Stimulated activated CD8-positive, alpha-beta memory T cell treated with anti-CD3 and anti-CD28 coated beads, Interleukin-4, amount 100 ng/mL, for 24 hours (primary cell): ENCODE results near the gene FNDC10.
"Not testable (repeated sequence)": the region's sequence is repeated elsewhere in the genome, so short reads cannot be mapped to it uniquely, and the experiment has no call there.

ENCODE experiments used
- DNase-seq: peaks from one replicate; pipeline ENCODE4 v3.0.0-alpha.2; 2020; ENCODE audit warnings: low read depth

Gene FNDC10

GRCh38 chr1:1567152-1567875, 32.6 kb downstream of the FNDC10 start:
- DNase-seq = no peak

- no peak for DNase-seq
Measured at GRCh38 chr1:1565340-1565739, 34.6 kb downstream of the FNDC10 start.

- no peak for DNase-seq
Measured at GRCh38 chr1:1564268-1564667, 35.7 kb downstream of the FNDC10 start.

GRCh38 chr1:1563688-1564087, 36.2 kb downstream of the FNDC10 start:
- no peak for DNase-seq

- no peak for DNase-seq
Measured at GRCh38 chr1:1562556-1563195, 37.3 kb downstream of the FNDC10 start.

- DNase-seq = no peak
Measured at GRCh38 chr1:1561801-1562470, 38.0 kb downstream of the FNDC10 start.

- DNase-seq = no peak
Measured at GRCh38 chr1:1560178-1560577, 39.8 kb downstream of the FNDC10 start.

GRCh38 chr1:1559066-1559465, 40.9 kb downstream of the FNDC10 start:
- DNase-seq = no peak

- DNase-seq = no peak
Measured at GRCh38 chr1:1558591-1558990, 41.3 kb downstream of the FNDC10 start.

GRCh38 chr1:1557688-1558087, 42.2 kb downstream of the FNDC10 start:
- DNase-seq = not testable (repeated sequence)

GRCh38 chr1:1556961-1557360, 43.0 kb downstream of the FNDC10 start:
- not testable (repeated sequence) for DNase-seq

GRCh38 chr1:1556505-1556904, 43.4 kb downstream of the FNDC10 start:
- no peak for DNase-seq

- no peak for DNase-seq
Measured at GRCh38 chr1:1554926-1555915, 44.7 kb downstream of the FNDC10 start.

GRCh38 chr1:1554550-1554925, 45.4 kb downstream of the FNDC10 start:
- DNase-seq = no peak

- no peak for DNase-seq
Measured at GRCh38 chr1:1553821-1554494, 46.0 kb downstream of the FNDC10 start.

- no peak for DNase-seq
Measured at GRCh38 chr1:1552263-1552639, 47.7 kb downstream of the FNDC10 start.

- DNase-seq = no peak
Measured at GRCh38 chr1:1551524-1552262, 48.2 kb downstream of the FNDC10 start.

- no peak for DNase-seq
Measured at GRCh38 chr1:1550591-1551432, 49.1 kb downstream of the FNDC10 start.

- no peak for DNase-seq
Measured at GRCh38 chr1:1550087-1550486, 49.8 kb downstream of the FNDC10 start.

GRCh38 chr1:1548591-1548990, 51.3 kb downstream of the FNDC10 start:
- no peak for DNase-seq
